Vagina (tissue), 2 donors: ENCODE results near the gene TMEM87B. TPM values are rescaled to one million over a fixed set of nuclear protein-coding genes. Genes with fewer than 3 reads are reported as not detected.
A peak's percentile ranks its signal among the peaks of the same experiment; 100 is the strongest.
"Not testable (repeated sequence)": the region's sequence is repeated elsewhere in the genome, so short reads cannot be mapped to it uniquely, and the experiment has no call there.

Experiments used
- DNase-seq, 2 donors: peaks; one replicate each; pipeline ENCODE4 v3.0.0-alpha.2; 2017; ENCODE audit errors: extremely low spot score in 2 of 2
- H3K27ac ChIP-seq: fragments of 200-600 bp; sonication (generic); one replicate; pipeline ENCODE4 v1.5.1; 2019
- H3K27me3 ChIP-seq: fragments of 200-600 bp; sonication (generic); one replicate; pipeline ENCODE4 v1.5.1; 2019
- H3K36me3 ChIP-seq, 2 donors: fragments of 200-600 bp; sonication (generic); one replicate each; pipeline ENCODE4 v1.5.1; 2017 to 2019
- H3K4me1 ChIP-seq: fragments of 200-600 bp; sonication (generic); one replicate; pipeline ENCODE4 v1.5.1; 2019
- H3K4me3 ChIP-seq, 2 donors: fragments of 200-600 bp; sonication (generic); 1 replicate in 1 of 2; 2 replicates in 1 of 2; pipeline ENCODE4 v1.5.1; 2016 to 2019
- H3K9me3 ChIP-seq: fragments of 200-600 bp; sonication (generic); one replicate; pipeline ENCODE4 v1.5.1; 2019
- POLR2A ChIP-seq, 2 donors: fragments of 450-650 bp; IDR thresholded peaks; one replicate each; pipeline ENCODE4 v1.6.1; 2017; ENCODE audit warnings: antibody characterized with exemption in 2 of 2, mild to moderate bottlenecking in 2 of 2, moderate library complexity in 2 of 2
- POLR2AphosphoS5 ChIP-seq, 2 donors: sonication (generic); formaldehyde crosslinking; IDR thresholded peaks; one replicate each; pipeline ENCODE4 v1.9.0; 2017; ENCODE audit warnings: antibody characterized with exemption in 2 of 2, mild to moderate bottlenecking in 2 of 2, low read depth in 1 of 2; ENCODE audit not compliant: insufficient read depth in 1 of 2
- intact Hi-C: fragments of 100-400 bp; cut with DNase I; formaldehyde crosslinking; loops from one replicate; pipeline ENCODE4 v1.15.1; 2023
- total RNA-seq: library from RNA; depleted of rRNA; stranded (reverse); fragments of >200 nt; gene quantifications from one replicate; pipeline ENCODE4 v1.2.3, GENCODE V29; 2016
- TF ChIP-seq, protein P1 (sequence below), 3 experiments: fragments of 450-650 bp in 2 of 3; fragments of 200-600 bp in 1 of 3; sonication (generic) in 1 of 3; IDR thresholded peaks; one replicate each; pipeline ENCODE4 v1.5.1; 2017 to 2019; ENCODE audit warnings: antibody characterized with exemption in 3 of 3, mild to moderate bottlenecking in 2 of 3, moderate library complexity in 2 of 3

TMEM87B gene
- total RNA-seq, 1 donor from 2014 or later, result 18.9 TPM

DNA sequence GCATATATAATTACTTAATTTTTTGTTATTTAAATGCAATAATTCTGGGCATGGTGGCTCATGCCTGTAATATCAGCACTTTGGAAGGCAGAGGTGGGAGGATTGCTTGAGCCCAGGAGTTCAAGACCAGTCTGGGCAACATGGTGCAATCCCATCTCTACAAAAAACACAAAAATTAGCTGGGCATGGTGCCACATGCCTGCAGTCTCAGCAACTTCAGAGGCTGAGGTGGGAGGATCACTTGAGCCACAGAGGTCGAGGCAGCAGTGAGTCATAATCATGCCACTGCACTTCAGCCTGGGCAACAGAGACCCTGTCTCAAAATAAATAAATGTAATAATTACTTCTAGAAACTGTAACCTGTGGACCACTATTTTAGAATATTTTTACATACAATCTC is 21.5 kb upstream of the TMEM87B start:
- Histone ChIP-seq H3K36me3 (no peaks in the 10 kb centered on the region), H3K27ac (peak overlapping the region; percentile 9), H3K4me1 (peaks cover 31% of the 10 kb centered on the region), H3K4me3 (no peak overlapping the region), H3K9me3 (no peaks in the 10 kb centered on the region), H3K27me3 (no peaks in the 10 kb centered on the region)
- intact Hi-C loops, result no loop called here
- no peak for TF ChIP-seq POLR2AphosphoS5 (IDR thresholded peaks at IDR 0.05; ENCODE audit: insufficient read depth in 1 of 2, low read depth in 1 of 2)
- TF ChIP-seq POLR2A (IDR thresholded peaks at IDR 0.05), result no peak
- TF ChIP-seq, protein P1, sequence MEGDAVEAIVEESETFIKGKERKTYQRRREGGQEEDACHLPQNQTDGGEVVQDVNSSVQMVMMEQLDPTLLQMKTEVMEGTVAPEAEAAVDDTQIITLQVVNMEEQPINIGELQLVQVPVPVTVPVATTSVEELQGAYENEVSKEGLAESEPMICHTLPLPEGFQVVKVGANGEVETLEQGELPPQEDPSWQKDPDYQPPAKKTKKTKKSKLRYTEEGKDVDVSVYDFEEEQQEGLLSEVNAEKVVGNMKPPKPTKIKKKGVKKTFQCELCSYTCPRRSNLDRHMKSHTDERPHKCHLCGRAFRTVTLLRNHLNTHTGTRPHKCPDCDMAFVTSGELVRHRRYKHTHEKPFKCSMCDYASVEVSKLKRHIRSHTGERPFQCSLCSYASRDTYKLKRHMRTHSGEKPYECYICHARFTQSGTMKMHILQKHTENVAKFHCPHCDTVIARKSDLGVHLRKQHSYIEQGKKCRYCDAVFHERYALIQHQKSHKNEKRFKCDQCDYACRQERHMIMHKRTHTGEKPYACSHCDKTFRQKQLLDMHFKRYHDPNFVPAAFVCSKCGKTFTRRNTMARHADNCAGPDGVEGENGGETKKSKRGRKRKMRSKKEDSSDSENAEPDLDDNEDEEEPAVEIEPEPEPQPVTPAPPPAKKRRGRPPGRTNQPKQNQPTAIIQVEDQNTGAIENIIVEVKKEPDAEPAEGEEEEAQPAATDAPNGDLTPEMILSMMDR (IDR thresholded peaks at IDR 0.05), result no peak
- no peak for DNase-seq

DNA sequence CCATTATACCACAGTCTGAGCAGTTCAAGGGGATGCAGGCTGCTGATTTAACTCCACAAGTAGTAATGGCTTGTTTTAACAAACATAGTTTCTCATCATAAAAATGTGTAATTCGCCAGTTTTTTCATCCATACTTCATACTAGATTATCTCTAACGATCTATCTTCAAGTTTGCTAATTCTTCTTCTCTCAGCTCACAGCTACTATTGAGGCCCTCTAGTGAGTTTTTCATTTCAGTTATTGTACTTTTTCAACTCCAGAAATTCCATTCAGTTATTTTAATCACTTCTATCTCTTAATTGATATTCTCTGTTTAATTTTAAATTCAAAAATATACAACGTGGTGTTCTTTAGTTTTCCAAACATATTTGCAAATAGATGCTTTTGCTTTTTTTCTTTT is 20.1 kb upstream of the TMEM87B start:
- TF ChIP-seq POLR2AphosphoS5 (IDR thresholded peaks at IDR 0.05; ENCODE audit: insufficient read depth in 1 of 2, low read depth in 1 of 2), result no peak
- no peak for TF ChIP-seq POLR2A (IDR thresholded peaks at IDR 0.05)
- TF ChIP-seq, protein P1 (IDR thresholded peaks at IDR 0.05), result no peak
- peaks cover 31% of the 10 kb centered on the region for H3K4me1 ChIP-seq
- H3K9me3 ChIP-seq, result no peaks in the 10 kb centered on the region
- no peaks in the 10 kb centered on the region for H3K36me3 ChIP-seq
- no peak overlapping the region for H3K4me3 ChIP-seq
- DNase-seq, result no peak
- H3K27ac ChIP-seq, result no peak overlapping the region
- intact Hi-C loops, result no loop called here
- no peaks in the 10 kb centered on the region for H3K27me3 ChIP-seq

DNA sequence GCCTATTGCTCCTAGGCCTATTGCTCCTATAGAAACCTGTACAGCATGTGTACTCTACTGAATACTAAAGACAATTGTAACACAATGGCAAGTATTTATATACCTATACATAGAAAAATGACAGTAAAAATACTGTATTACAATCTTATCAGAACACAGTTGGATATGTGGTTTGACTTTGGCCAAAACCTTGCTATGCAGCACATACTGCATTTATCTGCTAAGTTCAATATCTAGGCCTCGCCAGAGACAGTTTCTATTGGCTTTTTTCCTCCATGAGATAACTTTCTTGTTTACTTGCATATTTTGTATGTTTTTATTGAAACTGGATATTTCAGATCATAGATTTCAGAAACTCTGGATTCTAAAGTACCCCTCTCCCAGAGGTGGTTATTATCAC is 19.3 kb upstream of the TMEM87B start:
- no peaks in the 10 kb centered on the region for H3K36me3 ChIP-seq
- no peak overlapping the region for H3K4me3 ChIP-seq
- no peaks in the 10 kb centered on the region for H3K9me3 ChIP-seq
- intact Hi-C loops, result no loop called here
- no peaks in the 10 kb centered on the region for H3K27me3 ChIP-seq
- no peak overlapping the region for H3K27ac ChIP-seq
- H3K4me1 ChIP-seq, result peaks cover 31% of the 10 kb centered on the region
- DNase-seq, result no peak
- TF ChIP-seq, protein P1 (IDR thresholded peaks at IDR 0.05), result no peak
- TF ChIP-seq POLR2A (IDR thresholded peaks at IDR 0.05), result no peak
- TF ChIP-seq POLR2AphosphoS5 (IDR thresholded peaks at IDR 0.05; ENCODE audit: insufficient read depth in 1 of 2, low read depth in 1 of 2), result no peak

DNA sequence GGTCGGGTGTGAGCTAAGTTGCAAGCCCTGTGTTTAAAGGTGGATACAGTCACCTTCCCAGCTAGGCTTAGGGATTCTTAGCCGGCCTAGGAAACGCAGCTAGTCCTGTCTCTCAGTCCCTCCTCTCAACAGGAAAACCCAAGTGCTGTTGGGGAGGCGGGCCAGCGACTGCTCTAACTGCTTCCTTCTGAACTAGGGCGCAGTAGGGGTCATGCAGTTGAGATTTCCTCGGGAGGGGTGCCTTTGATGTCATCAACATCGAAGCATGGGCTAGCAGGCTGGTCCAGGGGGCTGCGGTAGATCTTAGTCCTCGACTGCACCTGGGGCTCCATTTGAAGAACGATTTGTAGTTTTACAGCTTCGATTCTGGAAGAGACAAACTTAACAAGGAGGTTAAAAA is 15.5 kb upstream of the TMEM87B start:
- H3K9me3 ChIP-seq, DNase-seq, H3K27me3 ChIP-seq, intact Hi-C loops, H3K27ac ChIP-seq, H3K4me3 ChIP-seq, H3K36me3 ChIP-seq, H3K4me1 ChIP-seq: not testable (repeated sequence)

- DNase-seq, H3K9me3 ChIP-seq, H3K4me3 ChIP-seq, H3K36me3 ChIP-seq, H3K27me3 ChIP-seq, H3K27ac ChIP-seq, intact Hi-C loops, H3K4me1 ChIP-seq: not testable (repeated sequence)
Measured at GRCh38 chr2:112040066-112040465, 15.0 kb upstream of the TMEM87B start.

DNA sequence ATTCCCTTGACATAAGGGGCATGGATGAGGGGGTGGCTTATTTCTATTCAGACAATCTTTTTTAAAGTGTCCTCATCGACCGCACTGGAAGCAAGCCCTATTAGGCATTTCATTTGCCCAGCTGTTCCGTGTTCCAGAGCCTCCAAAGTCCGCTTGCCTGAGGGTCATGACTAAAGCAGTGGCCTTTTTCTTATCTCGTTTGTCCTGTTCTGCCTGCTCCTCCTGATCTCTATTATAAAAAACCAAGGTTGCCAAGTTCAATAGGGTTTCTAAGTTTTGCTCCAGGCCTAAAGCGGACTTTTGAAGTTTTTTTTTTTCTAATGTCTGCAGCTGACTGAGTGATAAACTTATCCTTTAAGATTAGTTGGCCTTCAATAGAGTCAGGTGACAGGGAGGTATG is 13.6 kb upstream of the TMEM87B start:
- H3K27me3 ChIP-seq, H3K27ac ChIP-seq, DNase-seq, H3K36me3 ChIP-seq, H3K4me1 ChIP-seq, H3K4me3 ChIP-seq, intact Hi-C loops, H3K9me3 ChIP-seq: not testable (repeated sequence)

DNA sequence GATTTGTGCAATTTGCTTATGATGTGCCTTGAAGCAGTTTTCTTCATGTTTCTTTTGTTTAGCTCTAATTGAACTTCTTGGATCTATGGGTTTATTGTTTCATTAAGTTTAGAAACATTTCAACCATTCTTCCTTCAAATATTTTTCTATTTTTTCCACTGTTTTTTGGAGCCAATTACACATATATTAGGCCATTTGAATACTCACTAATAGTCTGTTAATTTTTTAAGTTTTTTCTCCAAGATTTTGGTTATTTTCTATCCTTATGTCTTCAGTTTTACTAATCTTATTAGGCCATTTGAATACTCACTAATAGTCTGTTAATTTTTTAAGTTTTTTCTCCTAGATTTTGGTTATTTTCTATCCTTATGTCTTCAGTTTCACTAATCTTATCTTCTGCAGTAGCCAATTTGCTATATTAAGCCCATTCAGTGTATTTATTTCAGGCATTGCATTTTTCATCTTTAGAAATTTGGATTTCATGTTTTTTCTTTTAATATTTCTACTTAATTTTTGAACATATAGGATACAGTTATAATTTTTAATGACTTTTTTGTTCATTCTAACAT is 9.5 kb upstream of the TMEM87B start:
- DNase-seq, result no peak
- TF ChIP-seq POLR2AphosphoS5 (IDR thresholded peaks at IDR 0.05; ENCODE audit: insufficient read depth in 1 of 2, low read depth in 1 of 2), result no peak
- no peak for TF ChIP-seq POLR2A (IDR thresholded peaks at IDR 0.05)
- TF ChIP-seq, protein P1 (IDR thresholded peaks at IDR 0.05), result no peak

More for the DNA sequence above, 9.5 kb upstream of the TMEM87B start:
- Histone ChIP-seq H3K4me1 (peaks cover 4% of the 10 kb centered on the region), H3K27ac (no peak overlapping the region), H3K4me3 (no peak overlapping the region), H3K9me3 (peaks cover 6% of the 10 kb centered on the region), H3K27me3 (no peaks in the 10 kb centered on the region), H3K36me3 (no peaks in the 10 kb centered on the region)
- intact Hi-C loops, result no loop called here
